LHCN-M2 (cell line): ENCODE data around the gene CDK18. TPM values are rescaled to one million over a fixed set of nuclear protein-coding genes. Genes with fewer than 3 reads are reported as not detected.
"Not testable (repeated sequence)": the region's sequence is repeated elsewhere in the genome, so short reads cannot be mapped to it uniquely, and the experiment has no call there.

Source experiments
- DNase-seq: peaks from one replicate; pipeline ENCODE4 v3.0.0-alpha.2; 2012; ENCODE audit warnings: low read depth
- polyA plus RNA-seq: library from polyadenylated mRNA; unstranded; fragments of >200 nt; gene quantifications from one replicate; pipeline ENCODE4 v1.2.1, GENCODE V29; 2012; ENCODE audit warnings: missing spikeins
- total RNA-seq: library from RNA; depleted of rRNA; stranded (reverse); fragments of >200 nt; gene quantifications from 2 replicates; pipeline ENCODE4 v1.2.3, GENCODE V29; 2014; rRNA removed

Gene CDK18
- 0.34 and 0.71 TPM in 2 replicates for total RNA-seq
- polyA plus RNA-seq = 6.1 TPM

DNA sequence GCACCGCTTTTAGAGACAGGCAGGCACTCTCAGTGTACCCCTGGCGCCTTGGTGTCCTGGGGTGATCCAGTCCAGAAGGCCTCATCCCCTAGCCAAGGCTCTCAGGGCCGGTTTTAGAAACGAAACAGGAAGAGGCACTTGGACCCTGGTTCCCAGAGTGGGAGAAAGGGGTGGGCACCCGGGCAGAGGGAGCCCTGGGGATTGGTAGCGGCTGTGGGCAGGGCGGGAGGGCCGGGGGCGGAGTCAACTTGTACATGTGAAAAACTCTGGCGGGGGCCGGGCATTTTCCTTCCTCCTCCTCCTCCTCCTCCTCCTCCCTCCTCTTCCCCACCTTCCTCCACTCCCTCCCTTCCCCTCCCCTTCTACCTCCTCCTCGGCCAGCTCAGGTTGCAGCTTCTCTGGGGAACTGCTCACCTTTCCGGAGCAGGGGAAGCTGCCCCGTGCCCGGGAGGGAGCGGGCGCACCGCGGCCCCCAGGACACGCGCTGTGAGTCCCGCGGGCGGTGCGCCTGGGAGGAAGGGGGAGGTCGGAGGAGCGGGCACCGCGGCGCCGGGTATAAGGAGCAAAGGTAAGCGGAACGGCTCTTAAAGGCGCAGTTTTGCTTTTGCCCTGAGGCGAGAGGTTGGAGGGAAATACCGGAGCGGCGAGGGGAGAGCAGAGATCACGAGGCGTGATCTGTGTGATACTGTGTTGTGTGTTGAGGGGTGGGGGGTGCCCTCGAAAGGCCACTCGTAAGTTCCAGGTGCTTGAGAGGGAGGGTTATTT is at the start of gene CDK18:
CDK18 (plus strand) TSS at position 359 of the 765 bp plus-strand sequence. CDS start 18,499 bp downstream, outside the sequence.
- DNase-seq = no peak

DNA sequence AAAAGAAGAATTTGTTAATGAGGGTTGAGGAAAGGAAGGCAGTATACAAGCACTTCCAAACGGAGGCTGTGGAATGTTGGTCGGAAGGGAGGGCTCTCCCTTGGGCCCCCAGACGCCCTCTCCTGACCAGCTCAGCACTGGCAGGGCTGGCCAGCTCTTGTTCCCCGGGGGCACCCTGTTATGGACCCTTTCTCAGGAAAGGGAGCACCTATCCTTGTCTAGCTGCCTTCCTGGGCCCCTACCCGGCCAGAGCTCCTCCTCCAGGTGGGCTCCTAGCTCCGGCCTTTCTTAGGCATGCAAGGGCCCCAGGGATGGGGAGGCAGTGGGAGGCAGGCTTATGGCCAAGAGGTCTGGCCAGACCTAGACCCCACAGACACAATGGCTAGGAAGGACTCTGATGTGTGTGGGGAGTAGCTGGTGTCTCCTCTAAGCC is 49.5 kb upstream of the CDK18 start:
- DNase-seq = no peak

DNA sequence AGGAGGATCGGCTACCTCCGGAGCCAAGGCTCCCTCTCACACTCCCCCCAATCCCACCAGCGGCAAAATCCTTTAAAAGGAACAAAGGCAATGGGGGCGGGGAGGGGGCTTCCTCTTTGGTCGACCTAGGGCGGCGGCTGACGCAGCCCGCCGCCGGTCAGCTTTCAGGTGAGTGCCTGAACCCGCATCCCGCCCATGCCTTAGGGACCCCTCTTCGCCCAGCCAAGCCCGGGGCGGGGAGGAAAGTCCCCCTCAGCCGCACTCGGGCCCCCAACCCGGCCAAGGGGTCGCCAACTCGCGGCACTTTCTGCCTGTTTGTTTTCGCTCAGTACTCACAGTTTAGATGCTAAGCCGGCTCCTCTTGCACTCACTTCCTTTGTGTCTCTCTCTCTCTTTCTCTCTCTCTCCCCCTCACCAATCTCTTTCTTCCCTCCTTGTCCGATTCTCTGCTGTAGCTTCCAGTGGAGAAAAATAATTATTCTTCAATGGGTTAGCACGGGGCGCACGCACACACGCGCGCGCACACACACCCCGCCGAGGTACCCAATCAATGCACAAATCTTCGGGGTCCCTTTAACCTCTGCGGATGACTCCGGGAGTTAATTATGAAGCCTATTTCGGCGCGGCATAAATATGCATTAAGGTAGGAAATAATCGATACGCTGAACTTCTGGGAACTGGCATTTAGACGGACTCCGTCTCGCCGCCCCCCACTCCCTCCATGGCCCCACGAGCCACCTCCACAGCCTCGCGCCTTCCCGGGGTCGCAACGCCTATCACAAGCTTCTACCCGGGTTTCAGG is 48.7 kb upstream of the CDK18 start, which contains the start of gene BLACAT1:
BLACAT1 (minus strand) TSS at position 465 of the 802 bp plus-strand sequence.
- no peak for DNase-seq

DNA sequence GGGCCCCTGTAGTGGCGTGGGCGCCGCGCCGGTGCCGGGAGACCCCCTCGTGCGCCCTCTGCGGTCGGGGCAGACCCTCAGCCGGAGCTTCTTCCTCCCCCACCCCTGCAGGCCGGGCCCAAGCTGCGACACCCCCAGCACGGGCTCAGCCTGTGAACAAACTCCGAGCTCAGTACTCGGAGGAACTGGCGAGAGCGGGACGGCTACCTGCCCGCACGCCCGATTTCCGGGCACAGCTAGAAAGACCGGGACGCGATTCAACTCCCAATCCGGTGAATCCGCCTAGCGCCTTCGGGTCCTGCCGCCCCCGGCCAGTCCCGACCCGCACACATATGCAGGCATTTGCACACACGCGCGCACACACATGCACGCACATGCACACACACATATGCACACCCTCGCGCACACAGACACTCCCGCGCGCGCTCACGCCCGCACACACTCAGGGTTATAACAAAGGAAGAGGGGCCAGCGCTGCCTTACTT is 48.0 kb upstream of the CDK18 start:
- DNase-seq = no peak

DNA sequence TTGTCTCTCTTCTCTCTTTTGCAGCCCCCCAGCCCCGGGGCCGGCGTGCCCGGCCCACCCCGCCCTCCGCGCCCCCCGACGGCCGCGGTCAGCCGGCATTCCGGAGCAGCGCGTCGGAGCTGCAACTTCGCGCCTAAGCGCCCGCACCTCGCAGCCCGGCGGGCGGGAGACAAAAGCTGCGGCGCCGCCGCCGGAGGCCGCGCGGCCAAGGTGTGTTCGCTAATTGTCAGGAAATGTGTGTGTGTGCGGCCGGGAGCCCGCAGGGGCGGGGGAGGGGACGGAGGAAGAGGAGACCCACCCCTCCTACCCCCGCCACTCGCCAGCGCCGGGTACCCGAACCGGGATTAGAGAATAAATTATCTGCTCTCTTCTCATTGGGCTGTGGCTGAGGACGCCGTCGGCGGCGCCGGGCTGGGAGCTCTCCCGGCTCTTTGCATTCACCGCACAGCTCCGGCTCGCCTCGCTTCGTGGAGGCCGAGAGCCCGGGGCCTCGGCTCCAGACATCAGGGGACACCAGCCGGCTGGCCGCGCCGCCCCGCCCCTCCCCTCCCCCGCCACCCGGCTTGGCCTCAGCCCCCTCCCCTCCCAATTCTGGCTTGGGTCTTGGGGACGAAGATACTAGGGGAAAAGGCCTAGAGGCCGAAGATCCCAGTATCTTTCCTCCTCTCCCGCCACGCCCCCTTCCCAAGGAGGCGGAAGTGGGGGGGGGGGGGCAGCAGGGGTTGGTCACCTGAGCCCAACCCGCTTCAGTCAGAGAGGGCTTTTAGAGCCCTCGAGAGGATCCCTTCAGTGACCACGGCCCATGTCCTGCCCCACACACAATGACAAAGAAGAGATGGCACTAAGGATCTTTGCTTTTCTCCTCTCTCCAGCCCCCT is 47.4 kb upstream of the CDK18 start:
- no peak for DNase-seq

DNA sequence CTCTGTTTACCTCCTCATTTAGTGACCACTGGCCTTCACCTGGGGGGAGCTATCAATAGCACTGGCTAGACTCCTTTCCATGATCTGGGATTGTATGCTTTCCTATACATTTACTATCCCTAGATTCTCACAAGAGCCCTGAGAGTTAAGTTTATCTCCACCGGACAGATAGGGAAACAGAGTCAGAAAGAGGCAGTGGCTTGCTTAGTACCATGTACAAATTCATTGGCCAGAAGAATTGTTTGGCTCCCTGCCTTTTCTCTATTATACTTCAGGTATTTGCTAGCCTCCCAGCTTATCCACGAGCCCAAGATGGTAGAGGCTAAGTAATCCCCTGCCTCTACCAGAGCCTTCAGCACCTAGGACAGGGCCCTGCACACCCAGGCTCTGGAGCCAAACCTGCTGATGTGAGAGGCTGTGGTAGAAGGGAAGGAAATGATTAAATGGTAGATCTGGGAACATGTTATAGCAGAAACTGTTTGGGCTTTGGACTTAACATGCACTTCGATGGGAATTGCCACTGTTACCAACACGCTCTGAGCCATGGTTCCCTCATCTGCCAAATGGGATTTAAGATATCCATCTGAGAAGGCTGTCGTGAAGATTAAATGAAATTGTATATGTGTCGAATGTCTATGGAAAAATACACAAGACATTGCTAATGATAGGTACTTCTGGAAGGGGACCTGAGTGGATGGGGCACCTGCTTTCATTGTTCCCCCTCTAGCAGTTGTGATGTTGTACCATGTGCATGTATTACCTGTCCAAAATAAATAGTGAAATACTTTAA is 45.5 kb upstream of the CDK18 start:
- peak; percentile 36 for DNase-seq

DNA sequence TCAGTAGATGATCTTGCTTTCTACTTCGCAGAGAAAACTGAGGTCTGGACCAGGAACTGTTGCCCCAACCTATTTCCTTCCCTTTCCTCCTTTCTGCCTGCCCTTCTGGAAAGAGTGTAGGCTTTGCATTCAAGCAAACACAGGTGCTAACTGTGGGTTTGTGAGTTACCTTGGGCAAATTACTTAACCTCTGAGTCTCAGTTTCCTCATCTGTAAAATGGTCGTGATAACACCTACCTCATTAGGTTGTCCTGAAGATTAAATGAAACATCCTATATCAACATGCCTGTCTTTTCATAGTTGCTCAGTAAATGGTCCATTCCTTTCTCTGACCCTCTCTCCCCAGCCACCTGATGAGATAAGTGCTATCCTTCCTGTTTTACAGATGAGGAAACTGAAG is 39.1 kb upstream of the CDK18 start:
- DNase-seq = no peak

DNA sequence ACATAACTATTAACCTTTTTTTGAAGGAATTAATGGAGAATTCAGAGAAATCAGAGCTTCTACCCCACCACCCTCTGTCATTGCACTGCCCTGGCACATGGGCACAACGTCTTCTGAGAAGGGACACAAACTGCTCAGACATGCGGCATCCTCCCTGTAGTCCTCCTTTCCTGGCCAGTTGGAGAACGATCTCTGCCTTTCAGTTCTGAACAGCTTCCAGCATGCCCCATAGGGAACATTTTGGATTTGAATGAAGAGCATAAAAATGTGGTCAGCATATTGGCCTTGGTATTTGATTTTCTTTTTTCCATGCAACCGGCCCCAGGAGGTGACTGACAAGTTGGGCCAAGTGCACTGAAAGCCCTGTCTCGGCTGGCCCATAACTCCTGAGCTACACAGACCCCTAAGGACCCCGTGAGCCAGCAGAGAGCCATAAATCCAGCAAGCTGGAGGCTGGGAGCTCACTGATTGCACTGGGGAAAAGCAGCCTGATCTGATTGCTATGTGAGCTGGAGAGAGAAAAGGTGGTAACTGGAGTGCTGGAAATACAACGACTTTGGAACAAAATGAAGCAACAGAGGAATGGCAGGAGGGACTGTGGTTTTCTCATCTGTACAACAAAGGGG is 37.8 kb upstream of the CDK18 start:
- DNase-seq = no peak

DNA sequence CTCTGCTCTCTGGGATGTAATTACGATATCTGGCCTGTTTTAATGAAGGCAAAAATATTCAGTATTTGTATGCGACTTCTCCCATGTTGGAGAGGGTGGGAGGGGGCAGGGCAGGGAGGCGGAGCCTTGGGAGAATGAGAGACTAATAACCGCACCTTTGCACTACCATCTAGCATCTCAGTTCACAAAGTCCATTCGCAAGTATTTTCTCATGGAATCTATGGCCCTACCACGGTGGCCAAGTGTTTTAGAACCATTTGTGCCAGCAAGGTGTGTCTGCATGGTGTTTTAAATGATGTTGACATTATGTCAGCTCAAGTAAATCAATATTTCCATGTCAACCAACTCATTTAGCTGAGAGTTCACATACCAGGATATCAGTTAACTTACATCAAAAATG is 34.3 kb upstream of the CDK18 start:
- DNase-seq = no peak

DNA sequence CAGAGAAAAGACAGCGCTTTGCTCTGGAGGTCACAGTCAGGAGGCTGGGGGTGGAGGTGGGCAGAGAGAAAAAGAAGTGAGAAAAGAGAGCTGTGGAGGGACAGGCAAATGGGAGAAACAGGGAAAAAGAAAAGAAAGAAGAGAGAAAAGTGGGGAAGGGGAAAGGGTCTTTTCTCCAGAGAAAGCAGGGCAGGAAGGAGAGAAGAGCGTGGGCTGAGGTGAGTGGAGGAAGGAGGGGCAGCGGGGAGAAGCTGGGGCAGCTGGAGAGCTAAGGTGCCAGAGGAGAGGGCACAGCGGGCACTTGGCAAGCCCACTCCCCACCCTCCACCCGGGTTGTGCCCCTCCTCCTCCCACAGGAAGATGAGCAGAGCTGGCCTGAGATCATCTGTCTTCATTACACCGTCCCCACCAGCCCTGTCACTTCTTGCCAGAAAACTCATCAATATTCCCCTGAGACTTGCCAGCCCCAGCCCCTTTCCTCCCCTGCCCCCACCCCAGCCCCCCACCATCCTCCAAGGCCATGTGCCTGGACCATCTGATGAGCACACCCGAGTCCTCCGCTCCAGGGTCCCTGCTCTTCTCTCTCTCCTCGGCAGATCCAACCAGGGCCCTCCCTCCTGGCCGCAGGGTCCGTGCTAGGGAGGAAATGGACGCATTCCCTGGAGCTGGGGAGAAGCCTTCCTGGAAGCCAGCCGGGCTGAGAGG is 31.6 kb upstream of the CDK18 start:
- no peak for DNase-seq

DNA sequence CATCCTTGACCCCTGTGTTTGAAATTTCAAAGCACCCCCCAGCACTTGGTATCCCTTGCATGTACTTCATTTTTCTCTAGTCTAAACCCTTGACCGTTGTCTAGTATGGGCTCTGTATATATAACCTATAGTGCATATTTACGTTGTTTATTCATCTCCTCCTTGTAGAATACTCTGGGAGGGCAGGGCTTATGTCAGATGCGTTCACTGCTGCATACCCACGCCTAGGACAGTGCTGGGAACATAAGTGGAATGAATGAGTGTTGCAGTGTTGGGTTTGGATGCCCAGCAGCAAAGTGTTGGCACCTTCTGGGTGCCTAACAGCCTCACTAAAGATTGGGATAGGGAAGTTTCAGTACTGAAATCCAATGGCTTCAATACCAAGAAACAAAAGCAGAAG is 31.0 kb upstream of the CDK18 start:
- no peak for DNase-seq

DNA sequence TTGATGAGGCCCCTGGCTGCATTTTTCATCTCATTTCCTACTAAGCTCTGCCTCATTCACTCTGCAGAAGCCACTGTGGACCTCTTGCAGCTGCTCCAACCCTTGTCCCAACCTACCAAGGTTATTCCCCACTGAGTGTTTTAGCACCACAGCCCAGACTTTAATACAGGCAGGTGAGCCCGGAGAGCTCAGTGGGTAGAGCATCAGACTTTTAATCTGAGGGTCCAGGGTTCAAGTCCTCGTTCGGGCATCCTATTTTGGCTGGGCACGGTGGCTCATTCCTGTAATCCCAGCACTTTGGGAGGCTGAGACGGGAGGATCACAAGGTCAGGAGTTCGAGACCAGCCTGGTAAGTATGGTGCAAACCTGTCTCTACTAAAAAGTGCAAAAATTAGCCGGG is 30.5 kb upstream of the CDK18 start:
- no peak for DNase-seq

DNA sequence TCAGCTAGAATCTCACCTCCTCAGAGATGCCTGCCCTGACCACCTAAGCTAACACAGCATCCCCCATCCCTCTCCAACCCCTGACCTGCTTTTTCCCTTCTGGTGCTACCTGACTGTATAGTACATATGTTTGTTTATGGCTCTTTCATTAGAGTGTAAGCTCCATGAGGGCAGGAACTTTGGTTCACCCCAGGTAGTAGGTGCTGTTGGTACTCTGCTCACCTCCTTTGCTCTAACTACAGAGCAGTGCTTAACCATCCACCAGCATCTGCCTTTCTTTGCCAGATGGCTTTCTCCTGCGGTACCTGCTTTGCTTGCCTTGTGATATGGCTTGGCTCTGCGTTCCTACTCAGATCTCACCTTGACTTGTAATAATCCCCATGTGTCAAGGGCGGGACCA is 29.9 kb upstream of the CDK18 start:
- DNase-seq = no peak

DNA sequence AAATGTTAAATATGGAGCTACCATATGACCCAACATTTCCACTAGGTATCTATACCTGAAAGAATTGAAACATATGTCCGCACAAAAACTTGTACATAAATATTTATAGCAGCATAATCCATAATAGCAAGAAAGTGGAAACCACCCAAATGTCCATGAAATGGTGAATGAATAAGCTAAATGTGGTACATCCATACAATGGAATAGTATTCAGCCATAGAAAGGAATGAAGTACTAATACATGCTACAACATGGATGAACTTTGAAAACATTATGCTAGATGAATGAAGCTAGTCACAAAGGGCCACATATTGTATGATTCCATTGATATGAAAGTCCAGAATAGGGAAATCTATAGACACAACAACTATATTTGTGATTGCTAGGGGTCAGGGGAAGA is 28.6 kb upstream of the CDK18 start:
- no peak for DNase-seq

DNA sequence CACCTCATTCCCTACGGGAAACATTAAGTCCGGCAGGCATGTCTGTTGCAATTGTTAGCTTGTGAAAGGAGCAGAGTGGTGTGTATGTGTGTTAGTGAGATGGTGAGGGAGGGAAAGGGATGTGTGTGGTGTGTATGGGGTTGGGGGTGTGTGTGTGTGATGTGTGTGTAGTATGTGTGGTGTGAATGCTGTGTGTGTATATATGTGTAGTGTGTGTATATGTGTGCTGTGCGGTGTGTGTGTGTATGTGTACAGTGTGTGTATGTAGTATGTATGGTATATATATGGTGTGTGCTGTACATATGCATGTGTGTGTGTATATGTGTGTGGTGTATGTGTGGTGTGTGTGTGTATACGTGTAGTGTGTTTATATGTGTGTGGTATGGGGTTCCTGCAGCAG is 27.8 kb upstream of the CDK18 start:
- DNase-seq = no peak

DNA sequence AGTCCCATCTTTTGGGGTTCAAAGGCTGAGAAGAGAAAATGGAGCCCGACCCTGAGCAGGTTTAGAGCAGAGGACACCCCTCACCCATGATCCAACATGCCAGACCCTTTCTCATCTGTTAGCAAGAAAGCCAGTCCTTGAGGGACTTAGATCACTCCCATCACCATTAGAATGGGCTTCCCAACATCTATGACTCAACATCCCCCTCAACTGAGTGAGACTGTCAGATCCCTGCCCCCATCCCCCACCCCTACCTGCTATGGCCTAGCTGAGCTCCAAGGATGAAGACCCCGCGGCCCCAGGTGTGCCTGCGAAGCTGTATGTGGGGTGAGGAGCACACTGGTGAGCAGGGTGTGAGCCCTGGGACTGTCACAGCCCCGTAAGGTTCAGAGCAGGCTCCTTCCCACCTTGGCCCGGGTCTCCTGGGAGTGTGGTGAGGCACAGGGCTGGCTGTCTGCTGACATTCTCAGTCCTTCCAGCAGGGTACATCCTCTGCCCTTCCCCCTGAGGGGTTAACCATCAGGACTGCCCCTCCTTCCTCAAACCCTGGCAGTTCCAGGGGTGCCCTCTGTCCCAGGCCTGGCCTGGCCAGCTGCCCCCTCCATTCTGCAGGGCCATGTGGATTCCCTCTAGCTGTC is 27.2 kb upstream of the CDK18 start:
- DNase-seq = no peak

DNA sequence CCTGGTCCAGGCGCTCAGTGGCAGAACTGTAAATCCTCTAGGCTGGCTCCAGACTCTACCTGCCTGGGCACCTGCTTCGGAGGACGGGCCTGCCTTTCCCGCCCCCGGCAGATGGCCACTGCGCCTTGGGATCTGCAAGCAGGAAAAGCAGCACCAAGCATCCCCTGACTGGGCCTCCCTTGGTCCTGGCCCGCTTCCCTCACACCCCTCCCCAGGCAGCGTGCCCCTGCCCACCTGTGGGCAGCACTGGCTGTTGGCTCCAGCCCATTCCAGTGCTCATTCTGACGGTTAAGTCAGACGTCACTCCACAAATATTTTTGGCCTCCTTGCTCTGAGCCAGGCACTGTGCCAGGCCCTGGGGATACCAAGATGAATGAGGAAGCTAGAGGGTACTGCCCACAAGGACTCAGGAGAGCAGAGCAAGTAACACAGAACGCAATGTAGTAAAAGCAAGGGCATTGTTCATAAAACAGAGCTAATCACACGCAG is 26.7 kb upstream of the CDK18 start:
- no peak for DNase-seq

DNA sequence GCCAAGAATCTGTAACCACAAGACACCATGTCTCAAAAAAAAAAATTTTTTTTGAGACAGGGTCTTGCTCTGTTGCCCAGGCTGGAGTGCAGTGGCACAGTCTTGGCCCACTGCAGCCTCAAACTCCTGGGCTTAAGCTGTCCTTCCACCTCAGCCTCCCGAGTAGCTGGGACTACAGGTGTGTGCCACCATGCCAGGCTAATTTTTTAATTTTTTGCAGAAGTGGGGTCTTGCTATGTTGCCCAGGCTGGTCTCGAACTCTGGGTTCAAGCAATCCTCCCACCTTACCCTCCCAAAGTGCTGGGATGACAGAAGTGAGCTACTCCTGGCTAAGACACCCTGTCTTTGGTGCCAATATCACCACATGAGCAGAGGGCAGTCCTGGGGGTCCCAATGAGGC is 25.5 kb upstream of the CDK18 start:
- not testable (repeated sequence) for DNase-seq
